Measurements from ENCODE around the gene PLEKHA7. TPM values are rescaled to one million over a fixed set of nuclear protein-coding genes. Genes with fewer than 3 reads are reported as not detected.
A peak's percentile ranks its signal among the peaks of the same experiment; 100 is the strongest.

PLEKHA7 gene
- total RNA-seq, 1 experiment from 2014 or later = not detected

DNA sequence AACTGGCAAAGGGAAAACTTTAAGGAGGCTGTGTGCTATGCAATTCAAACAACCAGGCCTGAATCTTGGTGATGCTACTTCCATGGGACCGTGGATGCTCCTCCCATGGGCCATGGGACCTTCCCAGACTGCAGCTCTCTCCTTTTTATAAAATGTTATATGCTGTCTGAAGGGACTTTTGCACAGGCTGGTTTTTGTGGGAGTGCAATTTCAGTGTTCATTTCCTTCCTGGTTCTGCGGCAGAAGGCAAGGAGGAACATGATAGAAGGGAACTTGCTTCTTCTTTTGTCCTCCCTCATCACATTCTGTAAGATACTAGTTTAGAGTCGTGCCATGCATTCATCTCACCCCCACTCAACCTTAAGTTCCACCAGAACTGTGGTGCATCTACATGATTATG is 206.9 kb downstream of the PLEKHA7 start:
- Histone ChIP-seq H3K36me3 (no peaks in the 10 kb centered on the region), H3K9me3 (no peaks in the 10 kb centered on the region), H3K27me3 (no peaks in the 10 kb centered on the region), H3K4me3 (no peak overlapping the region)
- no peak for DNase-seq

DNA sequence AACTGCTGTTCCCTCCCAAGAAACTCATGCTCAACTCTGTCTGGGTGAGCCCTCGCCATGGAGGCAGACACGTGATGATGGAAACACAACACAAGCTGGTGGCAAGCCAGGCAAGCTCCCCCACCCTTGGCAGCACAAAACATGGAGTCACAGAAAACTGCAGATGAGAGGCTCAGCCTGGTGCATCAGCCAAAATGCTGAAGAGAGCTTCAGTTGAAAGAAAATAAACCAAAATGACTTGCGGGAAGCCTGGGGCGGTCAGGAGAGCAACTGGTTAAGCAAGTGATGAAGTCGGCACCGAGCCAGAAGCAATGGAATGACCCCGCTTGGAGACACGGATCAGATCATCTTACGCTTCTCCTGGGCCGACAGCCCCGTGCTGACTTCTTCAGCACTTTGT is 207.4 kb downstream of the PLEKHA7 start:
- Histone ChIP-seq H3K27me3 (no peaks in the 10 kb centered on the region), H3K9me3 (no peaks in the 10 kb centered on the region), H3K4me3 (no peak overlapping the region), H3K36me3 (no peaks in the 10 kb centered on the region)
- no peak for DNase-seq

DNA sequence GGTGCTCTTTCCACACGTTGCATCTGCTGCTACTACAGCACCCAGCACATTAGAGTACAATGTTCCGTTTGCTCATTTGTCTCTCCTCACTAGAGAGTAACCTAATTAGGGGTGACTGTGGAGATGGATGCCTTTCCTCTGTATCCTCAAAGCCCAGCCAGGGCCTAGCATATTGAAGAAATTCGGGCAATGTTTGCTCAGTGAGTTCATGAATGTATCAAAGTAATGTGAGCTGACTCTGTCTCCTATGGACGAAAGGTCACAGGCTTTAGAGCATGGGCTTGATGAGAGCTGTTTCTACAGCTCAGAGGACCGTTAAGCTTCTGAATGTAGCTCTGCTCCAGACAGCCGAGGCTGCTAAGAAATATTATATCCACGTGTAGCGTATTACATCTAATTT is 208.3 kb downstream of the PLEKHA7 start:
- Histone ChIP-seq H3K27me3 (no peaks in the 10 kb centered on the region), H3K36me3 (no peaks in the 10 kb centered on the region), H3K9me3 (no peaks in the 10 kb centered on the region), H3K4me3 (no peak overlapping the region)
- DNase-seq = no peak

DNA sequence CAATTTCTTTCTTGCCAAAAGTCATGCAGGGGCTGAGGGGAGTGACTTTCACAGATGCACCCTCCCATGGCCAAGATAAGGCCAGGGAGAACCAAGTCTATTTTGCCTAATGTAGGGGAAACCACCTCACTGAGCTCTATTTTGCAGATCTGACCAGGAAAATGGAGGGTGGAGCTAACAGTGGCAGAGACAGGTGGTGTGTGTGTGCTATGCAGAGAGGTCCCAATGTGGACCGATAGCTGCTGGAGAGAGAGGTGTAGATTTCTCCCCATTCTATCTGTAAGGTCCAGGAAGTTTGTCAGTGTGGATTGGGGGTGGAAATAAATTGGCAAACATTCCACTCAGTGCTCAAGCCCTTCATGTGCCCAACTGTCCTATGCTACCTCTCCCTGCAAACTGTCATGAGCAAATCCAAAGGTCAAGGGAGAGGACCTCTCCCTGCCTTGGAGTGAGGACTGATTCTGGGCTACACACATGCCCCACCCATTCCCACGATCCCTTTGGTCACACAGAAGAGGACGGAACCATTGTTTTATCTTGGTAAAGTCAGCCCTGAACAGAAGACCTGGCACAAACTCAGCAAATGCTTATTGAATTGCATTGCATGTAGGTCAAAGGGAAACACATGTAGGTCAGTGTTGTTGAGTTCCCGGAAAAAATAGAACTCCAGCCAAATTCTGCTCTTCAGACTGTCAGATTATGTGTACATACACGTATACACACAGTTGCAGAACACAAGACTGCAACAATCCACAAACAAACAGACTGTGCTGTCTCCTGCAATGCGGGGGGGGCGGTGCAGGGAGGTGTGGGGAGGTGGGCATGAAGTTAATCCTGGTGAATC is 209.9 kb downstream of the PLEKHA7 start:
- H3K36me3 ChIP-seq = no peaks in the 10 kb centered on the region
- H3K9me3 ChIP-seq = no peaks in the 10 kb centered on the region
- DNase-seq = no peak
- no peak overlapping the region for H3K4me3 ChIP-seq
- no peaks in the 10 kb centered on the region for H3K27me3 ChIP-seq

DNA sequence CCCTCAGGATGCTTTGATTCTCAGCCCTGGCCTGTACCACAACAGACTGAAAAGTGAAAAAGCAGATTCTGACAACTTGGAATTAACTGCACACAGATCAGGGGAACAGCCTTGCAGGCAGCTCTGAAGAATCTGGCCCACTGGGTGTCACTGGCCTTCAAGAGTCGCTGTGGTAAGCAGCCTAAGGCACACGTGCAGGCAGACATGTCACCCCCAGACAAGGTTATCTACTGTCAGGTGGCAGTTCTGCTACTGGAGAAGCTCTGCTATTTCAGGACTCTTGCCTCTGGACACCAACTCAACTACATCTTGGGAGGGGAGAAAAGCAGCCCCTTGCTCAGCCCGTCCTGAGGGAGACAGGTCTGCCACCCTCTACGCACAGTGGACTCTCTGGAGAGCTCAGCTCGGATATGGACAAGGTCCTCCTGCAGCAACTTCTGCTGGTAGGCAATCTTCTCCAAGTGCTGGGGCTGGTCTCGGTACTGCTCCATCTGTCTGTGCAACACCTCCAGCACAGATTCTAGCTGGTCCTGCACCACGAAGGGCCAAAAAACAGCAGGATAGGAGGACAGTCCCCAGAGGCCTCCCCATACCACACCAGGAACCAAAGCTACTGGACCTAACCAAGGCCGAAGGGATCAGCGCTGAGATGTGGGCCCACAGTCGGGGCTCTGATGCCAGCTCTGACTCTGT is 212.8 kb downstream of the PLEKHA7 start:
- H3K4me3 ChIP-seq = no peak overlapping the region
- H3K9me3 ChIP-seq = no peaks in the 10 kb centered on the region
- H3K27me3 ChIP-seq = no peaks in the 10 kb centered on the region
- no peaks in the 10 kb centered on the region for H3K36me3 ChIP-seq
- DNase-seq = no peak

DNA sequence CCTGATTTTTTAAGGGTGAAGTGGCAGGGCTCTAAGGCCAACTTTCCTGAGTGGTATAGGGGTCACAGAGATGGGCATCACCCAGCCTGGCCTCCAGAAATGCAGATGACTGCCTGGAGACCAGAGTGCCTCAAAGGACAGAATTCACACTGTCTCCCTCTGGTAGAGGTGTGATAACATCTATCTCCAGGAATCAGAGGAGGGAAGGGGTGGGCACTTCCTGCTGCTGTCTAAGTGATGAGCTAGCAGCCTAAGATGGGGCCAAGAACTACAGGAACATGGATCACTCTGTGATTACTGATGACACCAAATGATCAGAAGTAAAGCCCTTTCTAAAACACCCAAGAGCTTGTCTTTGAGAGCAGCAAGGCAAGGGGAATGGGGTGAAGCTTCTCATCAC is 213.8 kb downstream of the PLEKHA7 start:
- H3K9me3 ChIP-seq = no peaks in the 10 kb centered on the region
- no peak for DNase-seq
- H3K27me3 ChIP-seq = no peaks in the 10 kb centered on the region
- no peak overlapping the region for H3K4me3 ChIP-seq
- H3K36me3 ChIP-seq = no peaks in the 10 kb centered on the region

DNA sequence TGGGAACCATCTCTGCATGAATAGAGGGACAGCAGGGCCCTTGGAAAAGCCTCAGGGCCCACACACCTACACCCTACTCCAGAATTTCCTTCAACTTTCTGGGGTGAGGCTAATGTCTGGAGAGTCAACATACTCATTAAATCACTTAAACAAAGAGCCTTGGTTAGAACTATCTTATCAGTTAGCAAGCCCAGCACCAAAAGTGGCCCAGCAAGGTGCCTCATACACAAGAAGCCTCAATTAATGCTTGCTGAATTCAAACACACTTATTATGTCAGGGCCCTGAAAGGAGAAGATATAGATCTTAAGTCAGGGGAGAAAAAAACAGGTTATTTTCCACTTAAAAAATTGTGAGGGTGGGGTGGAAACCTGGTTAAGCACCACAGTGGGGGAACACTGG is 214.3 kb downstream of the PLEKHA7 start:
- Histone ChIP-seq H3K27me3 (no peaks in the 10 kb centered on the region), H3K36me3 (no peaks in the 10 kb centered on the region), H3K9me3 (no peaks in the 10 kb centered on the region), H3K4me3 (no peak overlapping the region)
- no peak for DNase-seq

DNA sequence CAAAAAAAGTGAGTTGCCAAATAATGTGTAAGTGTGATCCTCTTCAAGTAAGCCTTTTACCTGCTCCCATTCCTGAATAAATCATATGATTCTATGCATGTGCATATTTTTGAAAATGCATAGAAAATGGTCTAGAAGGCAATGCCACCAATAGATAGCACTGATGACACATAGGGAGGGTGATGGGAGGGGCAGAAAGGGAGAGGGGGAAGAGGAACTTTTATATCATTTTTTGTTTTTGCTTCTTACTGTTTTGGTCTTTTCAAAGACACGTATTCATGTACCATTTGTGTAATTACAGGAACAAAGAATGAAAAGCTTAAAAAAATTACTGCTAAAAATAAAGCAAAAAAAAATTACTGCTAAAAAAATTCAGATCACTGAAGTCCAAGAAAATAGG is 215.0 kb downstream of the PLEKHA7 start:
- Histone ChIP-seq H3K4me3 (no peak overlapping the region), H3K9me3 (no peaks in the 10 kb centered on the region)
- no peak for DNase-seq

DNA sequence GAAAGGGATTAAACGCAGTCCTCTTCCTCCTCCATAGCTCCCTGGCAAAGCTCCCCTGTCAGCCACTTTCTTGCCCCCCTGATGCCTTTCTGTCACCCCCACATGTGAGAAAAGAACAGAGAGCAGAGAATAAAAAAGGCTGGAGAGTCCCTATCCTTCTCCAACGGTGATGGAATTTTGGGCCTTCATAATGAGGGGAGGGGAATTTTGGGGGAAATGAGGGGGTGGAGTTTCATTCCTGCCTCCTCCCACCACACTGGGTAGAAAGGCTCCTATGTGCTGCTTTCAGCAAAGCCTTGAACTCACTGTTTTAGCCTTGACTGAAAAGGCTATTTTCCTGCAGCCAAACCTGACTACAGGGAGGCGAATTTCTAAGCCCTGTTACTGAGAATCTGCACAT is 216.4 kb downstream of the PLEKHA7 start:
- Histone ChIP-seq H3K27me3 (no peaks in the 10 kb centered on the region), H3K4me3 (no peak overlapping the region), H3K36me3 (no peaks in the 10 kb centered on the region), H3K9me3 (no peaks in the 10 kb centered on the region)
- no peak for DNase-seq

More for the DNA sequence above, 215.0 kb downstream of the PLEKHA7 start:
- Histone ChIP-seq H3K36me3 (no peaks in the 10 kb centered on the region), H3K27me3 (no peaks in the 10 kb centered on the region)

DNA sequence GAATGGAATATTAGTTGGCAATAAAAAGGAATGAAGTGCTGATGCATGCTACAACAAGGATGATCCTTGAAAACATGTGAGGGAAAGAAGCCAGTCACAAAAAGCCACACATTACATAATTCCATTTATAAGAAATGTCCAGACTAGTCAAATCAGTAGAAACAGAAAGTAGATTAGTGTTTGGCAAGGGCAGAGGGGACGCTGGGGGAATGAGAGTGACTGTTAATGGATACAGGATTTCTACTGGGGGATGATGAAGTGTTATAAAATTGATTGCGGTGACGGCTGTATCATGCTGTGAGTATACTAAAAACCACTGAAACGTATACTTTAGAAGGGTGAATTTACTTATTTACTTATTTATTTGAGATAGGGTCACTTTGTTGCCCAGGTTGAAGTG is 217.9 kb downstream of the PLEKHA7 start:
- H3K4me3 ChIP-seq = no peak overlapping the region
- H3K36me3 ChIP-seq = no peaks in the 10 kb centered on the region
- DNase-seq = no peak
- H3K27me3 ChIP-seq = no peaks in the 10 kb centered on the region
- no peaks in the 10 kb centered on the region for H3K9me3 ChIP-seq

DNA sequence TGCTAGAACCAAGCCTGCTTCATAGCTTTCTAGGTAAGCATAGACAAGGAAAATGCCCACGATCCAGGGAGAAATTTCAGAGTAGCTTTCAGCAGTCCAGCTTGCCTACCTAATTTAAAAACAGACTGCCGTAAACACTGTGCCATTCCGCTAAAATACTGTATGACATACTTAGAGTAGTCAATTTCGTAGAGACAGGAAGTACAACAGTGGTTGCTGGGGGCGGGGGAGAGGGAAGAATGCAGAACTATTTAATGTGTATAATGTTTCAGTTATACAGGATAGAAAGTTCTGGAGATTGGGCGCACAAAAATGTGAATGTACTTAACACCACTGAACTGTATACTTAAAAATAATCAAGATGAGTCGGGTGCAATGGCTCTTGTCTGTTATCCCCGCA is 219.1 kb downstream of the PLEKHA7 start:
- DNase-seq = no peak
- no peaks in the 10 kb centered on the region for H3K36me3 ChIP-seq
- no peaks in the 10 kb centered on the region for H3K27me3 ChIP-seq
- H3K4me3 ChIP-seq = no peak overlapping the region
- no peaks in the 10 kb centered on the region for H3K9me3 ChIP-seq

DNA sequence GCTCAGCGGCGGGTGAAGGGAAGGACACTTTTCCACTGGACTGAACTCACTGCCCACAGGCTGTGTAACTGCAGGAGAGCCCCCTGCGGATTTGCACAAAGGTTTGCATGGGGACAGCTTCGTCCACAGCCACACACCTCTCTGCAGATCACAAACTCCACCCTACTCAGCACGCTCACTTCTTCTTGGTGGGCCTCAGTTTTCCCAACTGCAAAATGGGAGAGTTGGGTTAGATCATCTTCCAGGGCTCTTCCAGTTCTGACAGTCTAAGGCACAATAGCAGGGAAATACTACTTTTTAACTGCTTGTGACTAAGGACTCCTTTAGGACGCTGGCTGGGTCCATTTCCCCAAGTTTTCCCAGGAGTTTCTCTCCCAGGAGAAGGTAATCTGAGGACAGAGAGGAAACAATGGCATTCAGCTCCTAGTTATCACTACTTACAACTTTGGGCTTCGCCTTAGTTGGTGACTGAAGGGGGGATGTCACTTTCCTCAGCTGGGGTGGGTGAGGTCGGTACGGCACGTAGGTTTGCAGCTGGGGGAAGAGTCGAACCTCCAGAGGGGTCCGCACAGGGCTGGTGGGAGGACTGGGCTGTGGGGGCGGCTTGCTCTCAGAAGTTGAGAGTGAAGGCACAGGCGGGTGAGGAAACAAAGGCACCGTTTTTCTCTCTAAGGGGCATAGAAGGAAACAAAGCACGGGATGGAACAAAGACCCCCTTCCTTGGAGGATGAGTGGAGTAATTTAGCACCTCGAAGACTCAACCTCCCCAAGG is 220.0 kb downstream of the PLEKHA7 start:
- Histone ChIP-seq H3K9me3 (no peaks in the 10 kb centered on the region), H3K27me3 (no peaks in the 10 kb centered on the region), H3K36me3 (no peaks in the 10 kb centered on the region), H3K4me3 (no peak overlapping the region)
- no peak for DNase-seq

DNA sequence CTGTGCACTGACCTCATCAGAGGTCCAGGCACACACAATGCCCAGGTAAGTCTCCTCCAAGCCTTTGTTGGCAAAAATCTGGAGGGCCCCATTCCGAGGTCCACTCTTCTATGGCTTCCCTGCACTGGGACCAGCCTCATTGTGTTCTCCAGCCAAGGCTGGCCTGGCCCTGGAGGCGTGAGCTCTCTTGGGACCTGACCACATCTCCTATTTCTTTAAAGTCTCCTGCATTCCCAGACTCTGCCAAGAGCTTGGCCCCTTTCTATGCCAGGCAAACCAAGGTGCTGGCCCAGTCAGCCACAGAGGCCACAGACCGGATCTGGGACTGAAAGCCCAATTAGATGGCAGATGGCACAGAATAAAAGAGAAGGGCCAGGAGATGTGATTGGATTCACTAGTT is 220.7 kb downstream of the PLEKHA7 start:
- DNase-seq = no peak
- H3K9me3 ChIP-seq = no peaks in the 10 kb centered on the region
- H3K4me3 ChIP-seq = no peak overlapping the region
- no peaks in the 10 kb centered on the region for H3K27me3 ChIP-seq
- no peaks in the 10 kb centered on the region for H3K36me3 ChIP-seq

DNA sequence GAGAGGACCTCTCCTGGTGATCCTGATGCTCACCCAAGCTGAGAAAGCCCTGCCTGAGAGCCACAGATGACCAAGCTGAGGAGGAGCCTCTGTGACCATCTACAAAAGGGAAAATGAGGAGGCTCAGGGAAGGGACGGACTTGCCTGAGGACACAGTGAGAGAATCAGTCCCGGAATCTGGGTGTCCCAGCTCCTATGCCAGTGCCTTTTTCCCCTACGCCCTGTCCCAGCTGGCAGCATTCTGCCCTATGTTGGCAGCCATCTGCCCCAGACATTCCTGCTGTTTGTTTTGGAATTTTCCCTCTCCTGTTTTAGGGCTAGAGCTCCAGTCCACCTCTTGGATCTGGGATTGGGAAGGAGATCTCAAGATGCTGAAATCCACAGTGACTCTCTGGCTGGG is 221.2 kb downstream of the PLEKHA7 start:
- H3K4me3 ChIP-seq = no peak overlapping the region
- no peak for DNase-seq
- no peaks in the 10 kb centered on the region for H3K9me3 ChIP-seq
- no peaks in the 10 kb centered on the region for H3K36me3 ChIP-seq
- no peaks in the 10 kb centered on the region for H3K27me3 ChIP-seq

DNA sequence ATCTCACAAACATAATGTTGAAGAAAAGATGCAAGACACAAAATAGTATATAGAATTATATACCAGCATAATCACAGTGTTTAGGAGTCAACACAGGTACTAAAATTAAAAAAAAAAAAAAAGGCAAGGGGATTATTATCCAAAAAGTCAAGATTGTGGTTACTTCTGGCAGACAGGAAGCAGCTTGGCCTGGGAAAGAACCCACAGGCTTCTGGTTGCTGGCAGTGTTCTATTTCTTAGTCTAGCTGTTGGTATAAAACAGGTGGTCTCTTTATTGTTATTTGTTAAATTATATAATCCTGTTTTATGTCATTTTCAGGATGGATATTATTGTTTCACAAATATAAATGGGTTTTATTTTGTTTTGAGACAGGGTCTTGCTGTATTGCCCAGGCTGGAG is 221.8 kb downstream of the PLEKHA7 start:
- Histone ChIP-seq H3K27me3 (no peaks in the 10 kb centered on the region), H3K36me3 (no peaks in the 10 kb centered on the region), H3K4me3 (no peak overlapping the region), H3K9me3 (no peaks in the 10 kb centered on the region)
- DNase-seq = peak; percentile 18

DNA sequence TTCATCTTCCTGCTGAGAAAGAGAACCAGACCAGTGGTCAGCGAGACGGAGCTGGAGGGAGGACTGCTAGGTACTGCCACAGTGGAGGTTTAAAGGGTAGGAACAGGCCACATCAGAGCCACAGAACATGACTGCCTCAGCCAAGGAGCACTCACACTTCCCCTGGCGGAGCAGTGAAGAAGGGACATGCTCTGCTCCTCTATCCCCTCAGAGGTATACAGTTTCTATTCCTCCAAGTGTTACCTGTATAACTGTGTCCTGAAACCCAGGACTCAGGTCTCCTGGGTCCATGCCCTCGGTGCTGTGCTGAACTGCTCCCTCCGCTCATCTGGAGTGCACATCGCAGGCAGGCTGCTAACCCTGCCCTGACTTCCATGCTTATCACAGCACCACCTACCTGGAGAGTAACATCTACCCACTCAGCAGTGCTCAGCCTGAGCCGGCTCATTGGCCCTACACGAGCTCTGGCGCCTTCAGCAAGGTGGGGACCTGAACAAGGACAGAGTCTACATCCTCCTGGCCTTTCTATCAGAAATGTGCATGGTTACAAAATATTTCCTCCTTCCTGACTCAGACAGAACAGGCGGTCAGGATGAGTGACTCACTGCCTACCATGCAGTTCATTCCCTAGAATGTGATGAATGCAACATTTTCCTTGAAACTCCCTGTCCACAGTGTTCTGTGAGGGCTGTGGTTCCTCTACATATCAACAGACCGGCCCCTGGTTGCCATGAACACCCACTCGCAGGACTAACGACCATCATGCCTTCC is 222.8 kb downstream of the PLEKHA7 start:
- H3K36me3 ChIP-seq = no peaks in the 10 kb centered on the region
- no peaks in the 10 kb centered on the region for H3K27me3 ChIP-seq
- H3K9me3 ChIP-seq = no peaks in the 10 kb centered on the region
- DNase-seq = peak; percentile 61
- no peak overlapping the region for H3K4me3 ChIP-seq

Data from MG63 (cell line).